Esophagus squamous epithelium (tissue), 5 donors: ENCODE results near the gene ARHGDIA. TPM values are rescaled to one million over a fixed set of nuclear protein-coding genes. Genes with fewer than 3 reads are reported as not detected.

Experiments used
- DNase-seq: peaks from one replicate; lab custom pipeline; 2025; lab: John Stamatoyannopoulos, UW
- H3K27ac ChIP-seq, 4 donors: fragments of 200-600 bp; sonication (generic); one replicate each; pipeline ENCODE4 v1.5.1; 2016 to 2019; ENCODE audit warnings: mild to moderate bottlenecking in 1 of 4
- H3K27me3 ChIP-seq, 4 donors: fragments of 200-600 bp; sonication (generic); 1 replicate in 3 of 4; 2 replicates in 1 of 4; pipeline versions ENCODE4 v1.5.1 to v1.6.0; 2017 to 2021; ENCODE audit warnings: antibody characterized with exemption in 1 of 4
- H3K36me3 ChIP-seq, 3 donors: fragments of 200-600 bp; sonication (generic); one replicate each; pipeline ENCODE4 v1.5.1; 2016 to 2019
- H3K4me1 ChIP-seq, 3 donors: fragments of 200-600 bp; sonication (generic); one replicate each; pipeline ENCODE4 v1.5.1; 2017 to 2019
- H3K4me3 ChIP-seq, 4 donors: fragments of 200-600 bp; sonication (generic); 1 replicate in 3 of 4; 2 replicates in 1 of 4; pipeline ENCODE4 v1.5.1; 2016 to 2019; ENCODE audit warnings: mild to moderate bottlenecking in 2 of 4, moderate library complexity in 1 of 4
- H3K9me3 ChIP-seq, 3 donors: fragments of 200-600 bp; sonication (generic); one replicate each; pipeline ENCODE4 v1.5.1; 2016 to 2019
- CTCF ChIP-seq, 6 experiments: fragments of 450-650 bp in 4 of 6; fragments of 200-600 bp in 2 of 6; sonication (generic) in 2 of 6; IDR thresholded peaks; one replicate each; pipeline ENCODE4 v1.5.1; 2016 to 2019; ENCODE audit warnings: antibody characterized with exemption in 6 of 6, mild to moderate bottlenecking in 4 of 6, moderate library complexity in 4 of 6
- POLR2A ChIP-seq, 4 donors: fragments of 450-650 bp; IDR thresholded peaks; one replicate each; pipeline ENCODE4 v1.6.1; 2017; ENCODE audit warnings: antibody characterized with exemption in 4 of 4, mild to moderate bottlenecking in 4 of 4, moderate library complexity in 3 of 4
- WGBS, 2 donors: methylation state at CpG; one replicate each; pipeline ENCODE4 v1.1.5; 2018; 5-methylcytosine and 5-hydroxymethylcytosine counted together
- intact Hi-C: fragments of 100-400 bp; cut with DNase I; formaldehyde crosslinking; loops from one replicate; pipeline ENCODE4 v1.15.0; 2022
- total RNA-seq, 4 donors: library from RNA; depleted of rRNA; stranded (reverse); fragments of >200 nt; gene quantifications; one replicate each; pipeline ENCODE4 v1.1.0, GENCODE V29; 2016
- donor health status: DM: yes; HTN: yes; CAD: no.

ARHGDIA gene
- total RNA-seq, 4 donors from 2014 or later: 166 to 239 (median 176) TPM

- intact Hi-C loops: no loop called here
- WGBS, 2 donors: 76 to 87% methylated on average over 10 to 12 of the region's 19 CpGs
- TF ChIP-seq CTCF (IDR thresholded peaks at IDR 0.05) (no peak), POLR2A (IDR thresholded peaks at IDR 0.05) (no peak)
These were observed 40.8 kb upstream of the ARHGDIA start for GRCh38 chr17:81911969-81912368.

GRCh38 chr17:81911277-81911961, 40.3 kb upstream of the ARHGDIA start, which contains the start of gene PCYT2:
Gene PCYT2 (minus strand): TSS chr17:81911399. CDS start chr17:81911355, 44 bp downstream.
- Histone ChIP-seq H3K27ac (peak within 1 kb of the TSS; percentile 84 to 90 (median 87)), H3K27me3 (no peaks in the 10 kb centered on the region), H3K9me3 (no peaks in the 10 kb centered on the region), H3K4me1 (peaks cover 16 to 64% (median 27%) of the 10 kb centered on the region in 3 donors), H3K36me3 (peaks cover 31 to 76% (median 46%) of the 10 kb centered on the region in 3 donors), H3K4me3 (peak within 1 kb of the TSS; percentile 70 to 97 (median 74))
- intact Hi-C loops: no loop called here
- TF ChIP-seq POLR2A (IDR thresholded peaks at IDR 0.05) (peak in 2 of 4 donors; percentile 25 to 42), CTCF (IDR thresholded peaks at IDR 0.05) (peak in 1 of 6 experiments; percentile 38)
- DNase-seq: peak; percentile 44
- 21 to 38% methylated on average over 9 to 15 of the region's 84 CpGs for WGBS, 2 donors

More at GRCh38 chr17:81911969-81912368, 40.8 kb upstream of the ARHGDIA start:
- H3K9me3 ChIP-seq: no peaks in the 10 kb centered on the region
- H3K4me1 ChIP-seq: peaks cover 21 to 69% (median 33%) of the 10 kb centered on the region in 3 donors
- no peak for DNase-seq
- peak overlapping the region in 3 of 4 donors; percentile 7 to 97 (median 77) for H3K4me3 ChIP-seq
- H3K36me3 ChIP-seq: peaks cover 31 to 71% (median 46%) of the 10 kb centered on the region in 3 donors
- H3K27ac ChIP-seq: peak overlapping the region; percentile 70 to 90 (median 82)
- no peaks in the 10 kb centered on the region for H3K27me3 ChIP-seq

- 0% methylated on average over 3 of the region's 55 CpGs; no CpG with 5 or more reads in 1 of the 2 donors for WGBS, 2 donors
- DNase-seq: no peak
- Histone ChIP-seq H3K36me3 (peaks cover 31 to 80% (median 44%) of the 10 kb centered on the region in 3 donors), H3K4me3 (peak overlapping the region; percentile 70 to 97 (median 74)), H3K27ac (peak overlapping the region; percentile 72 to 90 (median 87)), H3K9me3 (no peaks in the 10 kb centered on the region), H3K4me1 (peaks cover 15 to 58% (median 21%) of the 10 kb centered on the region in 3 donors), H3K27me3 (no peaks in the 10 kb centered on the region)
- intact Hi-C loops: no loop called here
- no peak for TF ChIP-seq POLR2A (IDR thresholded peaks at IDR 0.05)
These were observed 39.7 kb upstream of the ARHGDIA start for GRCh38 chr17:81910840-81911276.

- Histone ChIP-seq H3K4me3 (peak overlapping the region; percentile 70 to 97 (median 74)), H3K27ac (peak overlapping the region; percentile 72 to 90 (median 87)), H3K4me1 (peaks cover 15 to 52% (median 19%) of the 10 kb centered on the region in 3 donors), H3K9me3 (no peaks in the 10 kb centered on the region), H3K27me3 (no peaks in the 10 kb centered on the region), H3K36me3 (peaks cover 27 to 80% (median 39%) of the 10 kb centered on the region in 3 donors)
- DNase-seq: no peak
- no peak for TF ChIP-seq POLR2A (IDR thresholded peaks at IDR 0.05)
- TF ChIP-seq CTCF (IDR thresholded peaks at IDR 0.05): no peak
- WGBS, 2 donors: 44 to 53% methylated on average over 6 to 13 of the region's 23 CpGs
- intact Hi-C loops: no loop called here
These were observed 39.1 kb upstream of the ARHGDIA start for GRCh38 chr17:81909966-81910839.

GRCh38 chr17:81909231-81909630, 38.1 kb upstream of the ARHGDIA start:
- Histone ChIP-seq H3K36me3 (peaks cover 18 to 80% (median 30%) of the 10 kb centered on the region in 3 donors), H3K9me3 (no peaks in the 10 kb centered on the region), H3K27ac (no peak overlapping the region), H3K4me1 (peaks cover 15 to 50% (median 19%) of the 10 kb centered on the region in 3 donors), H3K27me3 (no peaks in the 10 kb centered on the region), H3K4me3 (no peak overlapping the region)
- DNase-seq: no peak
- intact Hi-C loops: no loop called here
- WGBS, 2 donors: 93% methylated on average over 2 of the region's 12 CpGs; no CpG with 5 or more reads in 1 of the 2 donors
- no peak for TF ChIP-seq CTCF (IDR thresholded peaks at IDR 0.05)
- TF ChIP-seq POLR2A (IDR thresholded peaks at IDR 0.05): no peak
